Lower lobe of right lung (tissue), 2 donors: ENCODE data around the gene HAPLN2. TPM values are rescaled to one million over a fixed set of nuclear protein-coding genes. Genes with fewer than 3 reads are reported as not detected.

Source experiments
- ATAC-seq, 2 donors: fragments of 200-7000 bp; cut with Tn5 transposase; one replicate each; pipeline ENCODE4 v1.9.1; 2020 to 2022; ENCODE audit warnings: mild to moderate bottlenecking in 2 of 2, moderate library complexity in 2 of 2
- DNase-seq: peaks from one replicate; pipeline ENCODE4 v3.0.0-alpha.2; 2020
- H3K27ac ChIP-seq: fragments of 200-600 bp; one replicate; pipeline ENCODE4 v1.8.0; 2022
- H3K27me3 ChIP-seq: fragments of 200-600 bp; one replicate; pipeline ENCODE4 v1.8.0; 2022; ENCODE audit warnings: low read depth
- H3K36me3 ChIP-seq: fragments of 200-600 bp; one replicate; pipeline ENCODE4 v1.8.0; 2022; ENCODE audit warnings: mild to moderate bottlenecking
- H3K4me1 ChIP-seq: fragments of 200-600 bp; one replicate; pipeline ENCODE4 v1.8.0; 2022
- H3K4me3 ChIP-seq: fragments of 200-600 bp; one replicate; pipeline ENCODE4 v1.8.0; 2022; ENCODE audit warnings: mild to moderate bottlenecking
- H3K9me3 ChIP-seq: fragments of 200-600 bp; one replicate; pipeline ENCODE4 v1.8.0; 2022
- intact Hi-C: fragments of 100-400 bp; cut with DNase I; formaldehyde crosslinking; loops from one replicate; pipeline ENCODE4 v1.11.0; 2022
- total RNA-seq: library from RNA; stranded (reverse); fragmentation: NEBNext Ultra II Directional; extraction: Animal tissue kit (Norgen Biotek cat#: 25700); gene quantifications from one replicate; pipeline ENCODE4 v1.2.1, GENCODE V29; 2021
- TF ChIP-seq, protein P1 (sequence below): fragments of 200-600 bp; IDR thresholded peaks from one replicate; pipeline ENCODE4 v1.8.0; 2022; ENCODE audit warnings: antibody characterized with exemption, mild to moderate bottlenecking
- donor health status: DM: no; HTN: yes; CAD: no; lungs with severe emphysema.

HAPLN2 gene
- total RNA-seq, 1 donor from 2014 or later: 0.21 TPM

DNA sequence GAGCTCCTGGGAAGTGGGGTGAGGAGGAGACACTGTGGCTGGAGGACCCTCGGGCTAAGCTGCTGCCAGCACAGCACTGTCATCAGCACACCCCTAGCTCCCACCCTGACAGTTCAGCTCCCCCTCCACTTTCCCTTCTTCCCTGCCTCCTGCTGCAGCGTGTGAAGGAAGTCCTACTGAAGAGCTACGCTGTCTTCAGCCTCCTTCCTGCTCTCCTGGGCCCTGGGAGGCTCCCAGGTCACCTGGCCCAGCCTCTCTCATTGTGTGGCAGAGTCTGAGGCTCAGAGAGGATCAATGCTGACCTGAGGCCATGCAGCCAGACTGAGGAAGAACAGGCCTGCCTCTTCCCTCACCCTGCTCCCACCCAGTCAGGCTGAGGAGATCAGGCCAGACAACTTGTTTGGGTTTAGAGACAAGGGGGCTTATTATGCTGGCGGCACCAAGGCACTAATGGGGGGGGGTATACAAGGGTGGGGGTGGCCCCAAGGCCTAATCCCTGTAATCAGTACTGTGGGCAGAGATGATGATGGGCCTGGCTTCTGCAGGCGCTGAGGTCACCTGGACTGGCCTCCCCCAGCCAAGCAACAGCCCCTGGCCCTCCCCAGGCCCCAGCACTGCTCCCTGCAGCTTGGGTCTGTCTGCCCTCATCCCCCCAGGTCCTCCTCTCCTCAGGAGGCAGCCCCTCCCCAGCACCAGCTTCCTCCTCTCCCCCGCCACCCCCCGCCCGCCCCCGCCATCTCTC, 48.9 kb downstream of the HAPLN2 start:
- no peak overlapping the region for H3K4me3 ChIP-seq
- ATAC-seq (no peak), DNase-seq (no peak)
- peak overlapping the region; percentile 72 for H3K27ac ChIP-seq
- intact Hi-C loops: no loop called here
- TF ChIP-seq, protein P1, sequence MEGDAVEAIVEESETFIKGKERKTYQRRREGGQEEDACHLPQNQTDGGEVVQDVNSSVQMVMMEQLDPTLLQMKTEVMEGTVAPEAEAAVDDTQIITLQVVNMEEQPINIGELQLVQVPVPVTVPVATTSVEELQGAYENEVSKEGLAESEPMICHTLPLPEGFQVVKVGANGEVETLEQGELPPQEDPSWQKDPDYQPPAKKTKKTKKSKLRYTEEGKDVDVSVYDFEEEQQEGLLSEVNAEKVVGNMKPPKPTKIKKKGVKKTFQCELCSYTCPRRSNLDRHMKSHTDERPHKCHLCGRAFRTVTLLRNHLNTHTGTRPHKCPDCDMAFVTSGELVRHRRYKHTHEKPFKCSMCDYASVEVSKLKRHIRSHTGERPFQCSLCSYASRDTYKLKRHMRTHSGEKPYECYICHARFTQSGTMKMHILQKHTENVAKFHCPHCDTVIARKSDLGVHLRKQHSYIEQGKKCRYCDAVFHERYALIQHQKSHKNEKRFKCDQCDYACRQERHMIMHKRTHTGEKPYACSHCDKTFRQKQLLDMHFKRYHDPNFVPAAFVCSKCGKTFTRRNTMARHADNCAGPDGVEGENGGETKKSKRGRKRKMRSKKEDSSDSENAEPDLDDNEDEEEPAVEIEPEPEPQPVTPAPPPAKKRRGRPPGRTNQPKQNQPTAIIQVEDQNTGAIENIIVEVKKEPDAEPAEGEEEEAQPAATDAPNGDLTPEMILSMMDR: no peak
- no peaks in the 10 kb centered on the region for H3K27me3 ChIP-seq
- peaks cover 4% of the 10 kb centered on the region for H3K36me3 ChIP-seq
- H3K4me1 ChIP-seq: peaks cover 59% of the 10 kb centered on the region
- H3K9me3 ChIP-seq: no peaks in the 10 kb centered on the region

DNA sequence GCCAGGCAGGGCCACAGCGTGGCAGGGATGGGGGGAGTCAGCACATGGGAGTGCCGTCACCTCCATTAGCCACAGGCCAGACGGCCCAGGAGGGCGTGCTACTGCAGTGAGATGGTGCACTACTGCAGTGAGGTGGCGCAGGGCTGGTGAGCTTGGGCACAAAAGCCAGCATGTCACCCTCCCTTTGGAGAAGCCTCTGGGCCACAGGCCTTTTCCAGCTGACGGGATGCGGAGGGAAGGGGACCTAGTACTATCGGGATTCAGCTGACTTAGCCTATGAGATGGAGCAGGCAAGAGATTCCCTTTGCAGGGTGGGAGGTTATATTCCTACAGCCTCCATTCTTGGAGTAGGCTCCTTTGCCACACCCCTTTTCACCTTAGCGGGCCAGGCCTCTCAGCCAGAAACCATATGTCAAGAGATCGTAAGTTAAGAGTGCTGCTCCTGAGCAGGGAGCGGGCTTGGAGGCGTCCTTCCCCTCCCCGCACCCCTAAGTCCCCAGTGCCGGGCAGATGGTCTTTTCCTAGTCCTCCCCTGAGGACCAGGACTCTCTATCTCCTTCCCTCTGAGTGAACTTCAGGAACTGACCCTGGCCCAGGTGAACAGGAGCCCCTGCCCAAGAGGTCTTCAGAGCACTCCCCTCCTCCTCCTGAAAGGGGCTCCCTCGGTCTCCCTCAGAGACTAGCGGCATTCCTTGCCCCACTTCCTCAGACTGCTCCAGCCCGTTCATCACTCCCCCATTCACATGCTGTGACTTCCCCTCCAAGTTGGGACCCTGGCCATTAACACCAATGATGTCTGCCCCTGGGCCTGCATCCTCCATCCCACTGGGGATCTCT, 49.8 kb downstream of the HAPLN2 start:
- TF ChIP-seq, protein P1: no peak
- no peak for DNase-seq
- Histone ChIP-seq H3K36me3 (peaks cover 4% of the 10 kb centered on the region), H3K4me3 (no peak overlapping the region), H3K27ac (peak overlapping the region; percentile 72), H3K4me1 (peaks cover 59% of the 10 kb centered on the region), H3K9me3 (no peaks in the 10 kb centered on the region), H3K27me3 (no peaks in the 10 kb centered on the region)
- intact Hi-C loops: no loop called here
- no peak for ATAC-seq

- ATAC-seq: no peak
- peak overlapping the region; percentile 72 for H3K27ac ChIP-seq
- H3K27me3 ChIP-seq: no peaks in the 10 kb centered on the region
- DNase-seq: no peak
- no peaks in the 10 kb centered on the region for H3K9me3 ChIP-seq
- no peak overlapping the region for H3K4me3 ChIP-seq
- TF ChIP-seq, protein P1: no peak
- intact Hi-C loops: no loop called here
- peaks cover 4% of the 10 kb centered on the region for H3K36me3 ChIP-seq
- H3K4me1 ChIP-seq: peaks cover 59% of the 10 kb centered on the region
Observed at GRCh38 chr1:156669794-156670193, 50.6 kb downstream of the HAPLN2 start.

GRCh38 chr1:156670359-156670758, 51.1 kb downstream of the HAPLN2 start:
- intact Hi-C loops: no loop called here
- H3K4me1 ChIP-seq: peaks cover 59% of the 10 kb centered on the region

GRCh38 chr1:156670791-156671190, 51.6 kb downstream of the HAPLN2 start:
- Histone ChIP-seq H3K4me1 (peaks cover 54% of the 10 kb centered on the region), H3K9me3 (no peaks in the 10 kb centered on the region), H3K27me3 (peaks cover 7% of the 10 kb centered on the region), H3K36me3 (peaks cover 4% of the 10 kb centered on the region), H3K4me3 (no peak overlapping the region), H3K27ac (peak overlapping the region; percentile 72)
- DNase-seq (no peak), ATAC-seq (no peak)
- TF ChIP-seq, protein P1: no peak
- intact Hi-C loops: no loop called here

More at GRCh38 chr1:156670359-156670758, 51.1 kb downstream of the HAPLN2 start:
- Histone ChIP-seq H3K27ac (peak overlapping the region; percentile 72), H3K4me3 (no peak overlapping the region), H3K9me3 (no peaks in the 10 kb centered on the region), H3K27me3 (peaks cover 4% of the 10 kb centered on the region), H3K36me3 (peaks cover 4% of the 10 kb centered on the region)
- TF ChIP-seq, protein P1: no peak
- ATAC-seq: no peak
- no peak for DNase-seq
